Liver (tissue), 9 donors: ENCODE results near the gene TUBGCP6. TPM values are rescaled to one million over a fixed set of nuclear protein-coding genes. Genes with fewer than 3 reads are reported as not detected.

Experiments used
- DNase-seq: peaks from one replicate; pipeline ENCODE4 v3.0.0-alpha.2; 2017; ENCODE audit warnings: low spot score
- H3K27ac ChIP-seq, 2 donors: one replicate each; pipeline ENCODE4 v1.7.0; 2013; ENCODE audit warnings: inconsistent platforms in 2 of 2, low read length in 2 of 2, control low read depth in 1 of 2, low read depth in 1 of 2, mild to moderate bottlenecking in 1 of 2
- H3K27me3 ChIP-seq, 4 donors: one replicate each; pipeline versions ENCODE4 v1.6.1 to v1.7.0; 2013; ENCODE audit warnings: low read length in 3 of 4, inconsistent platforms in 1 of 4, mild to moderate bottlenecking in 1 of 4, moderate library complexity in 1 of 4; ENCODE audit not compliant: control insufficient read depth in 4 of 4, insufficient read depth in 4 of 4
- H3K36me3 ChIP-seq, 4 donors: one replicate each; pipeline versions ENCODE4 v1.6.1 to v1.7.0; 2013; ENCODE audit warnings: low read length in 3 of 4, mild to moderate bottlenecking in 3 of 4, low read depth in 1 of 4, moderate library complexity in 1 of 4; ENCODE audit not compliant: control insufficient read depth in 4 of 4, insufficient read depth in 3 of 4
- H3K4me1 ChIP-seq, 4 donors: one replicate each; pipeline versions ENCODE4 v1.6.1 to v1.7.0; 2013; ENCODE audit warnings: low read length in 3 of 4, mild to moderate bottlenecking in 3 of 4, moderate library complexity in 1 of 4; ENCODE audit not compliant: control insufficient read depth in 4 of 4, insufficient read depth in 4 of 4
- H3K4me3 ChIP-seq, 3 donors: one replicate each; pipeline versions ENCODE4 v1.6.1 to v1.7.0; 2013; ENCODE audit warnings: low read length in 3 of 3, control low read depth in 1 of 3, low read depth in 1 of 3, mild to moderate bottlenecking in 1 of 3
- H3K9ac ChIP-seq, 2 donors: one replicate each; pipeline ENCODE4 v1.7.0; 2013; ENCODE audit warnings: low read length in 2 of 2, mild to moderate bottlenecking in 2 of 2, moderate library complexity in 2 of 2, control low read depth in 1 of 2, low read depth in 1 of 2
- H3K9me3 ChIP-seq, 4 donors: one replicate each; pipeline versions ENCODE4 v1.6.1 to v1.7.0; 2013; ENCODE audit warnings: low read length in 3 of 4; ENCODE audit not compliant: control insufficient read depth in 4 of 4
- EGR1 ChIP-seq, 2 donors: IDR thresholded peaks; 2 replicates each; pipeline ENCODE4 v1.6.1; 2016 to 2018; ENCODE audit warnings: antibody characterized with exemption in 2 of 2, low read depth in 2 of 2
- FOXA1 ChIP-seq: IDR thresholded peaks from 2 replicates; pipeline ENCODE4 v1.6.1; 2016; ENCODE audit warnings: antibody characterized with exemption
- FOXA2 ChIP-seq: IDR thresholded peaks from 2 replicates; pipeline ENCODE4 v1.6.1; 2016; ENCODE audit warnings: antibody characterized with exemption
- GABPA ChIP-seq, 2 donors: IDR thresholded peaks in 1 of 2; conservative IDR thresholded peaks in 1 of 2; 2 replicates each; pipeline ENCODE4 v1.6.1; 2016; ENCODE audit warnings: antibody characterized with exemption in 2 of 2, mild to moderate bottlenecking in 1 of 2, moderate library complexity in 1 of 2
- HNF4A ChIP-seq, 2 donors: conservative IDR thresholded peaks; 2 replicates each; pipeline ENCODE4 v1.6.1; 2016; ENCODE audit warnings: antibody characterized with exemption in 2 of 2, mild to moderate bottlenecking in 2 of 2
- HNF4G ChIP-seq: IDR thresholded peaks from 2 replicates; pipeline ENCODE4 v1.6.1; 2016; ENCODE audit warnings: antibody characterized with exemption
- JUND ChIP-seq, 2 donors: IDR thresholded peaks; 2 replicates each; pipeline ENCODE4 v1.6.1; 2016; ENCODE audit warnings: antibody characterized with exemption in 2 of 2
- NR2F2 ChIP-seq: IDR thresholded peaks from 2 replicates; pipeline ENCODE4 v1.6.1; 2016; ENCODE audit warnings: antibody characterized with exemption
- RAD21 ChIP-seq, 2 donors: IDR thresholded peaks; 2 replicates each; pipeline ENCODE4 v1.6.1; 2016; ENCODE audit warnings: antibody characterized with exemption in 2 of 2, mild to moderate bottlenecking in 2 of 2
- RXRA ChIP-seq, 2 donors: IDR thresholded peaks; 2 replicates each; pipeline ENCODE4 v1.6.1; 2017 to 2018; ENCODE audit warnings: antibody characterized with exemption in 2 of 2, mild to moderate bottlenecking in 1 of 2
- SP1 ChIP-seq: IDR thresholded peaks from 2 replicates; pipeline ENCODE4 v1.6.1; 2018; ENCODE audit warnings: antibody characterized with exemption, mild to moderate bottlenecking
- TAF1 ChIP-seq: conservative IDR thresholded peaks from 2 replicates; pipeline ENCODE4 v1.6.1; 2016; ENCODE audit warnings: antibody characterized with exemption, mild to moderate bottlenecking
- YY1 ChIP-seq: IDR thresholded peaks from 2 replicates; pipeline ENCODE4 v1.6.1; 2016; ENCODE audit warnings: antibody characterized with exemption, mild to moderate bottlenecking
- WGBS: extraction: QIAGEN DNeasy Blood & Tissue Kit; methylation state at CpG from one replicate; pipeline ENCODE4 v1.1.7; 2013; 5-methylcytosine and 5-hydroxymethylcytosine counted together
- polyA plus RNA-seq, 2 donors: library from polyadenylated mRNA; stranded (reverse) in 1 of 2; unstranded in 1 of 2; fragments of 200-250 nt in 1 of 2; fragments of >200 nt in 1 of 2; fragmentation: Nextera tagmentation in 1 of 2; extraction: Ambion mirVana in 1 of 2; gene quantifications; one replicate each; pipeline versions ENCODE4 v1.2.1 to v1.2.3, GENCODE V29; 2013 to 2015
- total RNA-seq, 2 donors: library from RNA; depleted of rRNA; stranded (reverse); fragments of >200 nt; gene quantifications; one replicate each; pipeline ENCODE4 v1.2.3, GENCODE V29; 2014
- TF ChIP-seq, protein P1 (sequence below): fragments of 150-350 bp; IDR thresholded peaks from 2 replicates; pipeline ENCODE4 v1.5.1; 2017; ENCODE audit warnings: improper control_type of control experiment, low read depth, low read length; ENCODE audit not compliant: missing input control
- TF ChIP-seq, protein P2 (sequence below): IDR thresholded peaks from 2 replicates; pipeline ENCODE4 v1.6.1; 2016; ENCODE audit warnings: antibody characterized with exemption
- TF ChIP-seq, protein P3 (sequence below): IDR thresholded peaks from 2 replicates; pipeline ENCODE4 v1.6.1; 2016; ENCODE audit warnings: antibody characterized with exemption
- TF ChIP-seq, protein P4 (sequence below): IDR thresholded peaks from 2 replicates; pipeline ENCODE4 v1.6.1; 2016; ENCODE audit warnings: antibody characterized with exemption, mild to moderate bottlenecking
- donor health status: healthy.
- donor health status: healthy.
- donor health status: healthy.
- donor health status: healthy.
- donor health status: healthy.

TUBGCP6 gene
- total and polyA plus RNA-seq, 4 donors: 9.3 to 31.7 (median 16.4) TPM

DNA sequence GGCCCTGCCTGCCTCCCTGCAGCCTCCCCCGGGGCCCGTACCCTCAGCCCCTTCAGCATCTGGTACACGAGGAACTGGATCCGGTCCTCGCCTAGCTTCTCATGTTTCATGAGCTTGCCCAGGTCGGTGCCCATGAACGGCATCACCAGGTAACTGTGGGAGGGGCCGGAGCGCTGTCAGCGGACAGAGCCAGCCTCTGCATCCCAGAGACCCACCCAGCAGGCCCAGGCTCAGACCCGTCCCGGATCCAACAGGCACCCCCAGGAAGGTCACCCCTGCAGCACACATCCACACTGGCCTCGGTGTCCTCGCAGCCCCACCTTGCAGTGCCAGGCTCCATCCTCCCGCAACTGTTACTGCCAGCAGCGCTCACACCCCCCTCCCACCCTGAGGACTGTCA, 12.2 kb upstream of the TUBGCP6 start:
- Histone ChIP-seq H3K27me3 (no peaks in the 10 kb centered on the region), H3K27ac (no peak overlapping the region), H3K9me3 (no peaks in the 10 kb centered on the region), H3K4me3 (no peak overlapping the region), H3K9ac (no peak overlapping the region), H3K36me3 (peaks cover 0 to 1% (median 0%) of the 10 kb centered on the region in 4 donors), H3K4me1 (peaks cover 16 to 40% (median 26%) of the 10 kb centered on the region in 4 donors)
- TF ChIP-seq HNF4A (conservative IDR thresholded peaks at IDR 0.05): no peak
- TF ChIP-seq SP1: no peak
- TF ChIP-seq EGR1 (IDR thresholded peaks at IDR 0.05; ENCODE audit: low read depth in 2 of 2): no peak
- TF ChIP-seq FOXA2: no peak
- TF ChIP-seq FOXA1: no peak
- TF ChIP-seq, protein P1, sequence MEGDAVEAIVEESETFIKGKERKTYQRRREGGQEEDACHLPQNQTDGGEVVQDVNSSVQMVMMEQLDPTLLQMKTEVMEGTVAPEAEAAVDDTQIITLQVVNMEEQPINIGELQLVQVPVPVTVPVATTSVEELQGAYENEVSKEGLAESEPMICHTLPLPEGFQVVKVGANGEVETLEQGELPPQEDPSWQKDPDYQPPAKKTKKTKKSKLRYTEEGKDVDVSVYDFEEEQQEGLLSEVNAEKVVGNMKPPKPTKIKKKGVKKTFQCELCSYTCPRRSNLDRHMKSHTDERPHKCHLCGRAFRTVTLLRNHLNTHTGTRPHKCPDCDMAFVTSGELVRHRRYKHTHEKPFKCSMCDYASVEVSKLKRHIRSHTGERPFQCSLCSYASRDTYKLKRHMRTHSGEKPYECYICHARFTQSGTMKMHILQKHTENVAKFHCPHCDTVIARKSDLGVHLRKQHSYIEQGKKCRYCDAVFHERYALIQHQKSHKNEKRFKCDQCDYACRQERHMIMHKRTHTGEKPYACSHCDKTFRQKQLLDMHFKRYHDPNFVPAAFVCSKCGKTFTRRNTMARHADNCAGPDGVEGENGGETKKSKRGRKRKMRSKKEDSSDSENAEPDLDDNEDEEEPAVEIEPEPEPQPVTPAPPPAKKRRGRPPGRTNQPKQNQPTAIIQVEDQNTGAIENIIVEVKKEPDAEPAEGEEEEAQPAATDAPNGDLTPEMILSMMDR: no peak
- no peak for TF ChIP-seq RXRA (IDR thresholded peaks at IDR 0.05)
- TF ChIP-seq, protein P2, sequence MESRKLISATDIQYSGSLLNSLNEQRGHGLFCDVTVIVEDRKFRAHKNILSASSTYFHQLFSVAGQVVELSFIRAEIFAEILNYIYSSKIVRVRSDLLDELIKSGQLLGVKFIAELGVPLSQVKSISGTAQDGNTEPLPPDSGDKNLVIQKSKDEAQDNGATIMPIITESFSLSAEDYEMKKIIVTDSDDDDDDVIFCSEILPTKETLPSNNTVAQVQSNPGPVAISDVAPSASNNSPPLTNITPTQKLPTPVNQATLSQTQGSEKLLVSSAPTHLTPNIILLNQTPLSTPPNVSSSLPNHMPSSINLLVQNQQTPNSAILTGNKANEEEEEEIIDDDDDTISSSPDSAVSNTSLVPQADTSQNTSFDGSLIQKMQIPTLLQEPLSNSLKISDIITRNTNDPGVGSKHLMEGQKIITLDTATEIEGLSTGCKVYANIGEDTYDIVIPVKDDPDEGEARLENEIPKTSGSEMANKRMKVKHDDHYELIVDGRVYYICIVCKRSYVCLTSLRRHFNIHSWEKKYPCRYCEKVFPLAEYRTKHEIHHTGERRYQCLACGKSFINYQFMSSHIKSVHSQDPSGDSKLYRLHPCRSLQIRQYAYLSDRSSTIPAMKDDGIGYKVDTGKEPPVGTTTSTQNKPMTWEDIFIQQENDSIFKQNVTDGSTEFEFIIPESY: no peak
- TF ChIP-seq YY1: no peak
- no peak for TF ChIP-seq GABPA (IDR thresholded peaks at IDR 0.05 in 1 of 2, conservative IDR thresholded peaks at IDR 0.05 in 1 of 2)
- TF ChIP-seq JUND (IDR thresholded peaks at IDR 0.05): no peak
- TF ChIP-seq TAF1: no peak
- no peak for TF ChIP-seq HNF4G
- TF ChIP-seq, protein P3, sequence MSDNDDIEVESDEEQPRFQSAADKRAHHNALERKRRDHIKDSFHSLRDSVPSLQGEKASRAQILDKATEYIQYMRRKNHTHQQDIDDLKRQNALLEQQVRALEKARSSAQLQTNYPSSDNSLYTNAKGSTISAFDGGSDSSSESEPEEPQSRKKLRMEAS: no peak
- TF ChIP-seq, protein P4, sequence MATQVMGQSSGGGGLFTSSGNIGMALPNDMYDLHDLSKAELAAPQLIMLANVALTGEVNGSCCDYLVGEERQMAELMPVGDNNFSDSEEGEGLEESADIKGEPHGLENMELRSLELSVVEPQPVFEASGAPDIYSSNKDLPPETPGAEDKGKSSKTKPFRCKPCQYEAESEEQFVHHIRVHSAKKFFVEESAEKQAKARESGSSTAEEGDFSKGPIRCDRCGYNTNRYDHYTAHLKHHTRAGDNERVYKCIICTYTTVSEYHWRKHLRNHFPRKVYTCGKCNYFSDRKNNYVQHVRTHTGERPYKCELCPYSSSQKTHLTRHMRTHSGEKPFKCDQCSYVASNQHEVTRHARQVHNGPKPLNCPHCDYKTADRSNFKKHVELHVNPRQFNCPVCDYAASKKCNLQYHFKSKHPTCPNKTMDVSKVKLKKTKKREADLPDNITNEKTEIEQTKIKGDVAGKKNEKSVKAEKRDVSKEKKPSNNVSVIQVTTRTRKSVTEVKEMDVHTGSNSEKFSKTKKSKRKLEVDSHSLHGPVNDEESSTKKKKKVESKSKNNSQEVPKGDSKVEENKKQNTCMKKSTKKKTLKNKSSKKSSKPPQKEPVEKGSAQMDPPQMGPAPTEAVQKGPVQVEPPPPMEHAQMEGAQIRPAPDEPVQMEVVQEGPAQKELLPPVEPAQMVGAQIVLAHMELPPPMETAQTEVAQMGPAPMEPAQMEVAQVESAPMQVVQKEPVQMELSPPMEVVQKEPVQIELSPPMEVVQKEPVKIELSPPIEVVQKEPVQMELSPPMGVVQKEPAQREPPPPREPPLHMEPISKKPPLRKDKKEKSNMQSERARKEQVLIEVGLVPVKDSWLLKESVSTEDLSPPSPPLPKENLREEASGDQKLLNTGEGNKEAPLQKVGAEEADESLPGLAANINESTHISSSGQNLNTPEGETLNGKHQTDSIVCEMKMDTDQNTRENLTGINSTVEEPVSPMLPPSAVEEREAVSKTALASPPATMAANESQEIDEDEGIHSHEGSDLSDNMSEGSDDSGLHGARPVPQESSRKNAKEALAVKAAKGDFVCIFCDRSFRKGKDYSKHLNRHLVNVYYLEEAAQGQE: no peak
- TF ChIP-seq NR2F2: no peak
- no peak for TF ChIP-seq RAD21 (IDR thresholded peaks at IDR 0.05)
- WGBS: 81% methylated on average over 16 of the region's 16 CpGs
- DNase-seq: no peak
